GM23338 (cell line): ENCODE results near the gene SMAGP. TPM values are rescaled to one million over a fixed set of nuclear protein-coding genes. Genes with fewer than 3 reads are reported as not detected.

Experiments
- ATAC-seq: fragments of 200-7000 bp; cut with Tn5 transposase; 3 replicates; pipeline ENCODE4 v1.9.1; 2020
- DNase-seq: peaks from one replicate; pipeline ENCODE4 v3.0.0-alpha.2; 2015; ENCODE audit warnings: low spot score
- H2AFZ ChIP-seq: fragments of 200-600 bp; sonication (generic); 2 replicates; pipeline ENCODE4 v1.8.0; 2016; ENCODE audit warnings: antibody characterized with exemption, mild to moderate bottlenecking, moderate library complexity
- H3F3A ChIP-seq: fragments of 200-600 bp; sonication (generic); replicated peaks from 2 replicates; pipeline ENCODE4 v1.8.0; 2017; ENCODE audit warnings: antibody characterized with exemption, mixed run types, low read depth
- H3K27ac ChIP-seq: fragments of 200-600 bp; sonication (generic); 2 replicates; pipeline ENCODE4 v1.6.1; 2016; ENCODE audit warnings: low read depth
- H3K27me3 ChIP-seq: fragments of 200-600 bp; sonication (generic); 2 replicates; pipeline ENCODE4 v1.8.0; 2016; ENCODE audit warnings: mild to moderate bottlenecking, mixed run types, moderate library complexity; ENCODE audit not compliant: insufficient read depth
- H3K36me3 ChIP-seq: fragments of 200-600 bp; sonication (generic); 2 replicates; pipeline ENCODE4 v1.8.0; 2016; ENCODE audit warnings: mild to moderate bottlenecking; ENCODE audit not compliant: insufficient read depth
- H3K4me1 ChIP-seq: fragments of 200-600 bp; sonication (generic); 2 replicates; pipeline ENCODE4 v1.8.0; 2016; ENCODE audit warnings: mild to moderate bottlenecking, moderate library complexity; ENCODE audit not compliant: insufficient read depth
- H3K4me2 ChIP-seq: fragments of 200-600 bp; sonication (generic); 2 replicates; pipeline ENCODE4 v1.7.1; 2017; ENCODE audit warnings: mixed run types
- H3K4me3 ChIP-seq: fragments of 200-600 bp; sonication (generic); 2 replicates; pipeline ENCODE4 v1.6.1; 2016; ENCODE audit warnings: mixed run types
- H3K79me2 ChIP-seq: fragments of 200-600 bp; sonication (generic); replicated peaks from 2 replicates; pipeline ENCODE4 v1.8.0; 2017; ENCODE audit warnings: mild to moderate bottlenecking; ENCODE audit not compliant: insufficient read depth
- H3K9me2 ChIP-seq: fragments of 200-600 bp; sonication (generic); 2 replicates; pipeline ENCODE4 v1.8.0; 2017; ENCODE audit not compliant: insufficient read depth
- H4K20me1 ChIP-seq: fragments of 200-600 bp; sonication (generic); replicated peaks from 2 replicates; pipeline ENCODE4 v1.8.0; 2017; ENCODE audit warnings: mild to moderate bottlenecking; ENCODE audit not compliant: insufficient read depth
- H3K27ac Mint-ChIP-seq: 2 replicates; pipeline ENCODE4 v1.8.0; 2020; ENCODE audit warnings: inconsistent platforms, mild to moderate bottlenecking, moderate library complexity, mixed read lengths
- H3K27me3 Mint-ChIP-seq: 3 replicates; pipeline ENCODE4 v1.8.0; 2022; ENCODE audit warnings: low read depth, mild to moderate bottlenecking, moderate library complexity, mixed read lengths, inconsistent platforms; ENCODE audit not compliant: insufficient read depth, poor library complexity
- H3K36me3 Mint-ChIP-seq: 3 replicates; pipeline ENCODE4 v1.8.0; 2021; ENCODE audit warnings: low read depth, mild to moderate bottlenecking, inconsistent platforms, moderate library complexity, mixed read lengths
- H3K4me1 Mint-ChIP-seq: 3 replicates; pipeline ENCODE4 v1.8.0; 2020; ENCODE audit warnings: mild to moderate bottlenecking, inconsistent platforms, mixed read lengths
- H3K4me3 Mint-ChIP-seq: 3 replicates; pipeline ENCODE4 v1.8.0; 2021; ENCODE audit warnings: moderate library complexity, mild to moderate bottlenecking, inconsistent platforms, mixed read lengths
- H3K9me3 Mint-ChIP-seq: 3 replicates; pipeline ENCODE4 v1.8.0; 2020; ENCODE audit warnings: moderate library complexity, mild to moderate bottlenecking, inconsistent platforms, mixed read lengths
- CTCF ChIP-seq, 2 experiments: fragments of 200-600 bp in 1 of 2; sonication (generic) in 1 of 2; conservative IDR thresholded peaks; 2 replicates each; pipeline versions ENCODE4 v1.5.1 to v1.6.1; 2016 to 2017; ENCODE audit warnings: antibody characterized with exemption in 2 of 2, low read depth in 2 of 2, mild to moderate bottlenecking in 2 of 2, moderate library complexity in 1 of 2
- EZH2 ChIP-seq: fragments of 200-600 bp; sonication (generic); IDR thresholded peaks from one replicate; pipeline ENCODE4 v1.8.0; 2017; ENCODE audit warnings: antibody characterized with exemption, mild to moderate bottlenecking, low read depth; ENCODE audit not compliant: unreplicated experiment
- JUNB ChIP-seq: IDR thresholded peaks from one replicate; pipeline ENCODE4 v1.6.1; 2016; ENCODE audit warnings: antibody characterized with exemption; ENCODE audit not compliant: unreplicated experiment
- ZNF331 ChIP-seq: fragments of 250-450 bp; sonication (Bioruptor Pico); IDR thresholded peaks from 2 replicates; pipeline ENCODE4 v1.5.0; 2020; ENCODE audit warnings: low read depth, mild to moderate bottlenecking, moderate library complexity
- polyA plus RNA-seq: library from polyadenylated mRNA; unstranded; fragments of >200 nt; fragmentation: Nextera tagmentation; extraction: Ambion mirVana; gene quantifications from 2 replicates; pipeline ENCODE4 v1.2.1, GENCODE V29; 2016
- total RNA-seq: library from RNA; depleted of rRNA; stranded (reverse); fragments of >200 nt; shearing (Covaris generic); gene quantifications from 2 replicates; pipeline ENCODE4 v1.2.3, GENCODE V29; 2014

Gene SMAGP
- total and polyA plus RNA-seq, 2 experiments from 2014 or later, result 4.7 to 8.2 TPM

GRCh38 chr12:51247523-51248206 is 22.6 kb downstream of the SMAGP start:
- H3F3A ChIP-seq, result 0 out of 2 replicates have a peak, but pooled peaks cover 5% of the 10 kb centered on the region
- no peak for TF ChIP-seq JUNB
- no peak for TF ChIP-seq ZNF331 (CRISPR knock-in tag)
- H3K36me3 Mint-ChIP-seq, result peaks cover 22% of the 10 kb centered on the region
- H3K4me3 Mint-ChIP-seq, result peak overlapping the region; percentile 57
- no peaks in the 10 kb centered on the region; the same call in 1 of the 2 replicates for H4K20me1 ChIP-seq
- H3K4me1 Mint-ChIP-seq, result peaks cover 32% of the 10 kb centered on the region
- no peaks in the 10 kb centered on the region for H3K9me3 Mint-ChIP-seq
- H3K27me3 ChIP-seq, result no peaks in the 10 kb centered on the region
- ATAC-seq (peak; percentile 78), DNase-seq (peak; percentile 42)
- peaks cover 30% of the 10 kb centered on the region for H3K4me1 ChIP-seq
- peak overlapping the region; percentile 54 for H3K4me2 ChIP-seq
- peaks cover 12% of the 10 kb centered on the region for H3K36me3 ChIP-seq
- H3K4me3 ChIP-seq, result peak overlapping the region; percentile 24; the same call in 1 of the 2 replicates
- no peaks in the 10 kb centered on the region for H3K9me2 ChIP-seq
- H3K27me3 Mint-ChIP-seq, result peaks cover 4% of the 10 kb centered on the region
- no peak overlapping the region for H2AFZ ChIP-seq
- H3K27ac ChIP-seq, result peak overlapping the region; percentile 83
- peaks cover 4% of the 10 kb centered on the region; the same call in 1 of the 2 replicates for H3K79me2 ChIP-seq
- H3K27ac Mint-ChIP-seq, result peak overlapping the region; percentile 94

GRCh38 chr12:51246254-51246853 is 23.9 kb downstream of the SMAGP start:
- Mint-ChIP-seq H3K4me1 (peaks cover 29% of the 10 kb centered on the region), H3K27ac (peak overlapping the region; percentile 90), H3K4me3 (no peak overlapping the region), H3K9me3 (no peaks in the 10 kb centered on the region), H3K36me3 (peaks cover 33% of the 10 kb centered on the region), H3K27me3 (peaks cover 6% of the 10 kb centered on the region)
- 0 out of 2 replicates have a peak, but pooled peaks cover 5% of the 10 kb centered on the region for H3F3A ChIP-seq
- TF ChIP-seq CTCF (conservative IDR thresholded peaks at IDR 0.05; ENCODE audit: low read depth in 2 of 2) (peak; percentile 36 to 68; a peak in 3 of 4 replicates), EZH2 (no peak)
- no peak overlapping the region for H2AFZ ChIP-seq
- no peaks in the 10 kb centered on the region; the same call in 1 of the 2 replicates for H4K20me1 ChIP-seq
- peaks cover 30% of the 10 kb centered on the region for H3K4me1 ChIP-seq
- H3K27me3 ChIP-seq, result no peaks in the 10 kb centered on the region
- peak overlapping the region; percentile 83 for H3K27ac ChIP-seq
- no peaks in the 10 kb centered on the region for H3K9me2 ChIP-seq
- no peak overlapping the region for H3K4me3 ChIP-seq
- ATAC-seq (peak; percentile 22; the same call in 2 of the 3 replicates), DNase-seq (no peak)
- peaks cover 21% of the 10 kb centered on the region for H3K36me3 ChIP-seq
- peaks cover 4% of the 10 kb centered on the region; the same call in 1 of the 2 replicates for H3K79me2 ChIP-seq
- H3K4me2 ChIP-seq, result no peak overlapping the region; the same call in 1 of the 2 replicates
